H4 (cell line): ENCODE results near the gene GLDN. TPM values are rescaled to one million over a fixed set of nuclear protein-coding genes. Genes with fewer than 3 reads are reported as not detected.

Source experiments
- DNase-seq: peaks from one replicate; pipeline ENCODE4 v3.0.0-alpha.2; 2015; ENCODE audit warnings: low spot score
- total RNA-seq: library from RNA; depleted of rRNA; stranded (reverse); fragments of >200 nt; shearing (Covaris generic); gene quantifications from 2 replicates; pipeline ENCODE4 v1.2.3, GENCODE V29; 2014; rRNA removed

GLDN gene
- total RNA-seq, result 55.3 and 66.0 TPM in 2 replicates

GRCh38 chr15:51341366-51342226 lies at the start of gene GLDN:
TSS of gene GLDN (plus strand) at chr15:51341655. CDS start at chr15:51341685, 30 bp downstream.
- no peak for DNase-seq

- no peak for DNase-seq
Measured at GRCh38 chr15:51298620-51299019, 42.8 kb upstream of the GLDN start.

GRCh38 chr15:51299187-51300015 lies 42.1 kb upstream of the GLDN start:
- no peak for DNase-seq

- DNase-seq, result no peak
Measured at GRCh38 chr15:51302480-51302879, 39.0 kb upstream of the GLDN start.

- DNase-seq, result no peak
Measured at GRCh38 chr15:51303462-51303980, 37.9 kb upstream of the GLDN start.

- no peak for DNase-seq
Measured at GRCh38 chr15:51307325-51307724, 34.1 kb upstream of the GLDN start.

- no peak for DNase-seq
Measured at GRCh38 chr15:51307811-51308210, 33.6 kb upstream of the GLDN start.

GRCh38 chr15:51310064-51310463 lies 31.4 kb upstream of the GLDN start:
- DNase-seq, result no peak

- no peak for DNase-seq
Measured at GRCh38 chr15:51311510-51311909, 29.9 kb upstream of the GLDN start.

- peak; percentile 83 for DNase-seq
Measured at GRCh38 chr15:51312166-51313073, 29.0 kb upstream of the GLDN start.

GRCh38 chr15:51313074-51313393 lies 28.4 kb upstream of the GLDN start:
- peak; percentile 16 for DNase-seq

- DNase-seq, result no peak
Measured at GRCh38 chr15:51313644-51314280, 27.7 kb upstream of the GLDN start.

GRCh38 chr15:51314391-51315337 lies 26.8 kb upstream of the GLDN start:
- DNase-seq, result no peak

GRCh38 chr15:51315726-51316125 lies 25.7 kb upstream of the GLDN start:
- DNase-seq, result no peak

- DNase-seq, result no peak
Measured at GRCh38 chr15:51316636-51317035, 24.8 kb upstream of the GLDN start.

GRCh38 chr15:51318382-51319150 lies 22.9 kb upstream of the GLDN start:
- no peak for DNase-seq

GRCh38 chr15:51319539-51319938 lies 21.9 kb upstream of the GLDN start:
- DNase-seq, result no peak

- no peak for DNase-seq
Measured at GRCh38 chr15:51320843-51321242, 20.6 kb upstream of the GLDN start.

GRCh38 chr15:51321316-51321715 lies 20.1 kb upstream of the GLDN start:
- DNase-seq, result no peak
